ENCODE measurements around the gene GNAQ. TPM values are rescaled to one million over a fixed set of nuclear protein-coding genes. Genes with fewer than 3 reads are reported as not detected.

The GNAQ gene
- total and polyA plus RNA-seq, 2 of the 4 experiments (the other 2 are of a cell fraction) = 23.1 to 50.7 TPM

GRCh38 chr9:78049484-78049883 lies 17.9 kb upstream of the GNAQ start:
- TF ChIP-seq ELK1 (IDR thresholded peaks at IDR 0.05; ENCODE audit: borderline replicate concordance, low read depth, low read length) (no peak), CHD1 (IDR thresholded peaks at IDR 0.05; ENCODE audit: low read depth, low read length) (no peak), RFX5 (IDR thresholded peaks at IDR 0.05; ENCODE audit: low read depth, low read length) (no peak), CTCF (conservative IDR thresholded peaks at IDR 0.05; ENCODE audit: low read depth, low read length) (no peak), RCOR1 (IDR thresholded peaks at IDR 0.05; ENCODE audit: insufficient replicate concordance, low read length) (no peak), RAD21 (IDR thresholded peaks at IDR 0.05; ENCODE audit: low read length) (no peak), FOS (IDR thresholded peaks at IDR 0.05; ENCODE audit: low read depth, low read length) (no peak), SMC3 (IDR thresholded peaks at IDR 0.05; ENCODE audit: low read depth, low read length) (no peak), USF2 (IDR thresholded peaks at IDR 0.05; ENCODE audit: low read depth, low read length) (no peak), NFE2L2 (IDR thresholded peaks at IDR 0.05; ENCODE audit: low read depth, low read length) (no peak), BHLHE40 (IDR thresholded peaks at IDR 0.05; ENCODE audit: low read depth, low read length) (no peak), MAZ (IDR thresholded peaks at IDR 0.05; ENCODE audit: borderline replicate concordance, low read depth, low read length) (no peak), MXI1 (IDR thresholded peaks at IDR 0.05; ENCODE audit: borderline replicate concordance, low read depth, low read length) (no peak), POLR2A (IDR thresholded peaks at IDR 0.05; ENCODE audit: low read depth, low read length) (no peak), CEBPB (IDR thresholded peaks at IDR 0.05; ENCODE audit: low read depth, low read length) (no peak), MAFK (IDR thresholded peaks at IDR 0.05; ENCODE audit: low read depth, low read length) (no peak)
- Histone ChIP-seq H3K14ac (replicated peaks; ENCODE audit: low read depth, low read length) (no peak overlapping the region), H2BK5ac (ENCODE audit: low read depth, low read length, poor library complexity, severe bottlenecking) (no peak overlapping the region), H3K9ac (ENCODE audit: low read depth, low read length) (no peak overlapping the region), H2BK120ac (ENCODE audit: low read depth, low read length) (no peak overlapping the region), H3K4me2 (ENCODE audit: low read depth, low read length) (no peak overlapping the region), H3K79me1 (ENCODE audit: low read depth in 1 of 2, low read length in 2 of 2) (no peaks in the 10 kb centered on the region), H3K18ac (ENCODE audit: low read depth, low read length) (no peak overlapping the region), H4K20me1 (ENCODE audit: insufficient read depth, low read length) (no peaks in the 10 kb centered on the region), H4K5ac (ENCODE audit: low read depth, low read length) (no peak overlapping the region), H4K91ac (ENCODE audit: insufficient read depth, low read depth, low read length) (no peak overlapping the region), H3K4me3 (ENCODE audit: insufficient read depth, low read depth, low read length) (no peak overlapping the region), H3K9me1 (ENCODE audit: insufficient read depth, low read length) (no peaks in the 10 kb centered on the region), H4K8ac (ENCODE audit: low read depth in 2 of 2, low read length in 2 of 2) (no peak overlapping the region), H2BK20ac (ENCODE audit: low read depth, low read length) (no peak overlapping the region), H3K23ac (ENCODE audit: low read depth, low read length) (no peak overlapping the region), H3K27me3 (ENCODE audit: control insufficient read depth, insufficient read depth, low read length) (peaks cover 11% of the 10 kb centered on the region), H2BK15ac (ENCODE audit: low read depth, low read length) (no peak overlapping the region), H2AK9ac (replicated peaks; ENCODE audit: low read depth, low read length, poor library complexity) (no peak overlapping the region), H3K56ac (ENCODE audit: extremely low read depth, insufficient read depth, low read length) (no peak overlapping the region), H3K9me3 (ENCODE audit: control insufficient read depth, insufficient read depth, low read length) (no peaks in the 10 kb centered on the region), H3K4me1 (ENCODE audit: control insufficient read depth, insufficient read depth, low read length) (no peaks in the 10 kb centered on the region), H2AFZ (replicated peaks; ENCODE audit: low read length, poor library complexity) (no peak overlapping the region), H3K27ac (ENCODE audit: insufficient read depth, low read length) (no peak overlapping the region), H2AK5ac (ENCODE audit: low read depth, low read length) (no peak overlapping the region), H3K36me3 (ENCODE audit: control insufficient read depth, insufficient read depth, low read length) (no peaks in the 10 kb centered on the region), H3K4ac (ENCODE audit: low read depth, low read length) (no peak overlapping the region)
- ATAC-seq (ENCODE audit: low read depth) (no peak), DNase-seq (no peak)
- in situ Hi-C loops (cut with MboI; ENCODE audit: low sequenced_read_pairs) = no loop called here
- intact Hi-C loops (cut with micrococcal nuclease) = no loop called here
- CTCF ChIA-PET = no interaction called here
- dilution Hi-C loops (cut with HindIII; ENCODE audit: low sequenced_read_pairs, unreplicated experiment) = no loop called here
- WGBS, 2 experiments (ENCODE audit: extremely low coverage in 2 of 2, insufficient read length in 1 of 2) = no CpG with 5 or more reads among the region's 3 CpGs
- POLR2A ChIA-PET (ENCODE audit: unreplicated experiment) = no interaction called here
- no TSS peak for BruUV-seq (replicated peaks)

Data from IMR-90 (cell line).